ENCODE results near the gene PTPRN2.

- TF ChIP-seq CTCF (conservative IDR thresholded peaks at IDR 0.05 in 1 of 2, IDR thresholded peaks at IDR 0.05 in 1 of 2; ENCODE audit: extremely low read depth in 1 of 2, insufficient read depth in 1 of 2, low read depth in 1 of 2, low read length in 2 of 2) (no peak), EZH2 (IDR thresholded peaks at IDR 0.05; ENCODE audit: borderline replicate concordance, low read length) (no peak)
These were observed 23.0 kb downstream of the PTPRN2 start for GRCh38 chr7:158564663-158565035.

Data from mammary epithelial cell (primary cell).